HG02885 (cell line): ENCODE measurements around the gene RPL5.

Source experiments
- ATAC-seq: cut with Tn5 transposase; IDR thresholded peaks from one replicate; pipeline ENCODE4 v1.9.1; 2021; ENCODE audit warnings: mild to moderate bottlenecking; ENCODE audit not compliant: unreplicated experiment, poor library complexity

RPL5 gene

GRCh38 chr1:92851729-92852128 is 19.9 kb downstream of the RPL5 start:
- no peak for ATAC-seq

- ATAC-seq, result no peak
Observed at GRCh38 chr1:92853299-92853698, 21.5 kb downstream of the RPL5 start.

- ATAC-seq, result no peak
Observed at GRCh38 chr1:92854101-92854785, 22.4 kb downstream of the RPL5 start.

- no peak for ATAC-seq
Observed at GRCh38 chr1:92855236-92855635, 23.4 kb downstream of the RPL5 start.

- no peak for ATAC-seq
Observed at GRCh38 chr1:92857817-92858216, 26.0 kb downstream of the RPL5 start.

- peak; percentile 74 for ATAC-seq
Observed at GRCh38 chr1:92858564-92859399, 26.9 kb downstream of the RPL5 start.

GRCh38 chr1:92859400-92860039 is 27.7 kb downstream of the RPL5 start:
- ATAC-seq, result no peak

- no peak for ATAC-seq
Observed at GRCh38 chr1:92862605-92863004, 30.8 kb downstream of the RPL5 start.

- ATAC-seq, result no peak
Observed at GRCh38 chr1:92864131-92864530, 32.3 kb downstream of the RPL5 start.

- no peak for ATAC-seq
Observed at GRCh38 chr1:92870591-92870990, 38.8 kb downstream of the RPL5 start.

GRCh38 chr1:92872719-92873118 is 40.9 kb downstream of the RPL5 start:
- ATAC-seq, result no peak

- no peak for ATAC-seq
Observed at GRCh38 chr1:92874987-92875386, 43.1 kb downstream of the RPL5 start.

- no peak for ATAC-seq
Observed at GRCh38 chr1:92876351-92876750, 44.5 kb downstream of the RPL5 start.

- no peak for ATAC-seq
Observed at GRCh38 chr1:92877081-92877711, 45.4 kb downstream of the RPL5 start.

GRCh38 chr1:92877792-92878191 is 46.0 kb downstream of the RPL5 start:
- no peak for ATAC-seq

- ATAC-seq, result no peak
Observed at GRCh38 chr1:92879316-92879968, 47.6 kb downstream of the RPL5 start.

- no peak for ATAC-seq
Observed at GRCh38 chr1:92881391-92881790, 49.6 kb downstream of the RPL5 start.

GRCh38 chr1:92882819-92883218 is 51.0 kb downstream of the RPL5 start:
- no peak for ATAC-seq

- ATAC-seq, result no peak
Observed at GRCh38 chr1:92883297-92883696, 51.5 kb downstream of the RPL5 start.

GRCh38 chr1:92884195-92884594 is 52.4 kb downstream of the RPL5 start:
- ATAC-seq, result no peak
